ENCODE measurements around the gene GSTCD.
"Not testable (repeated sequence)": the region's sequence is repeated elsewhere in the genome, so short reads cannot be mapped to it uniquely, and the experiment has no call there.

GSTCD gene

GRCh38 chr4:105708181-105709080 is at the start of gene GSTCD, which contains the start of gene INTS12:
Gene GSTCD, plus strand, starts transcription at chr4:105708784. Its CDS starts 8,830 bp downstream, at chr4:105717614.
Gene INTS12, minus strand, starts transcription at chr4:105708689. Its CDS starts 8,684 bp downstream, at chr4:105700005.
- Mint-ChIP-seq H3K27me3 (no peaks in the 10 kb centered on the region), H3K36me3 (ENCODE audit: low read depth) (peaks cover 12% of the 10 kb centered on the region), H3K4me3 (peak within 1 kb of the TSS; percentile 99), H3K9me3 (no peaks in the 10 kb centered on the region), H3K27ac (peak within 1 kb of the TSS; percentile 97), H3K4me1 (peaks cover 35% of the 10 kb centered on the region)
- DNase-seq (peak; percentile 89), ATAC-seq (peak; percentile 98)

DNA sequence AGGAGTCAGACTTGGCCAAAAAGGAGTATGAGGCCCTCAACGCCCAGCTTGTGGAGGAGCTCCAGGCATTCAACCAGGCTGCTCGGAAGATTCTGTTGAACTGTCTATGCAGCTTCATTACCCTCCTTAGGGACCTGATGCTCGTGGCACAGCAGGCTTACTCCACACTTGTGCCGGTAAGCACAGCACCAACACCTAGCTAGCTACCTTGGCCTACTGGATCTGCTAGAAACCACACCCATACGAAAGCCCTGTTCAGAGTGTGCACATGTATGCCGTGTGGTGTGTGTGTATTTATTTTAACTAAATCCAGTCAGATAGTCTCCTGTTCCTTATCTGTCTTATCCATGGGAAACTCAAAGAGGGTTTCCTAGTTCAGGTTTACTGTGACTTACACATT is 49.4 kb upstream of the GSTCD start:
- Mint-ChIP-seq H3K4me1 (no peaks in the 10 kb centered on the region), H3K9me3 (no peaks in the 10 kb centered on the region), H3K36me3 (ENCODE audit: low read depth) (no peaks in the 10 kb centered on the region), H3K27me3 (peaks cover under 1% of the 10 kb centered on the region), H3K27ac (no peak overlapping the region), H3K4me3 (no peak overlapping the region)
- DNase-seq = no peak
- no peak for ATAC-seq

DNA sequence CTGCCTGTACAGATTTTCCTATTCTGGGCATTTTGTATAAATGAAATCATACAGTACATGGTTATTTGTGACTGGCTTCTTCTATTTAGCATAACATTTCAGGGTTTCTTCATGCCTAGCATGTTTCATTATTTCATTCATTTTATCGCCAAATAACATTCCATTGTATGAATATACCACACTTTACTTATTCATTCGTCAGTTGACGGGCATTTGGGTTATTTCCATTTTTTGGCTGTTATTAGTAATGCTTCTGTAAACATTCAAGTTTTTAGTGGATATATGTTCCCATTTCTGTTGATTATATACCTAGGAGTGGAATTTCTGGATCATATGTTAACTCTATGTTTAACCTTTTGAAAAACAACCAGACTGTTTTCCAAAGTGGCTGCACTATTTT is 47.6 kb upstream of the GSTCD start:
- no peak overlapping the region for H3K27ac Mint-ChIP-seq
- no peak for ATAC-seq
- DNase-seq = no peak
- no peaks in the 10 kb centered on the region for H3K36me3 Mint-ChIP-seq (ENCODE audit: low read depth)
- no peaks in the 10 kb centered on the region for H3K9me3 Mint-ChIP-seq
- peaks cover 7% of the 10 kb centered on the region for H3K27me3 Mint-ChIP-seq
- no peak overlapping the region for H3K4me3 Mint-ChIP-seq
- no peaks in the 10 kb centered on the region for H3K4me1 Mint-ChIP-seq

- Mint-ChIP-seq H3K36me3 (ENCODE audit: low read depth) (no peaks in the 10 kb centered on the region), H3K4me3 (no peak overlapping the region), H3K27me3 (peaks cover 7% of the 10 kb centered on the region), H3K9me3 (no peaks in the 10 kb centered on the region), H3K4me1 (no peaks in the 10 kb centered on the region), H3K27ac (no peak overlapping the region)
- ATAC-seq = no peak
- DNase-seq = no peak
Measured at GRCh38 chr4:105662935-105663675, 45.5 kb upstream of the GSTCD start.

GRCh38 chr4:105666693-105667092 is 41.9 kb upstream of the GSTCD start:
- Mint-ChIP-seq H3K4me1 (no peaks in the 10 kb centered on the region), H3K4me3 (no peak overlapping the region), H3K27ac (no peak overlapping the region), H3K27me3 (peaks cover 13% of the 10 kb centered on the region), H3K9me3 (no peaks in the 10 kb centered on the region), H3K36me3 (ENCODE audit: low read depth) (no peaks in the 10 kb centered on the region)
- ATAC-seq (no peak), DNase-seq (no peak)

- Mint-ChIP-seq H3K36me3 (ENCODE audit: low read depth) (no peaks in the 10 kb centered on the region), H3K9me3 (no peaks in the 10 kb centered on the region), H3K4me3 (no peak overlapping the region), H3K4me1 (no peaks in the 10 kb centered on the region), H3K27me3 (peaks cover 6% of the 10 kb centered on the region), H3K27ac (no peak overlapping the region)
- no peak for ATAC-seq
- DNase-seq = no peak
Measured at GRCh38 chr4:105670684-105671083, 37.9 kb upstream of the GSTCD start.

DNA sequence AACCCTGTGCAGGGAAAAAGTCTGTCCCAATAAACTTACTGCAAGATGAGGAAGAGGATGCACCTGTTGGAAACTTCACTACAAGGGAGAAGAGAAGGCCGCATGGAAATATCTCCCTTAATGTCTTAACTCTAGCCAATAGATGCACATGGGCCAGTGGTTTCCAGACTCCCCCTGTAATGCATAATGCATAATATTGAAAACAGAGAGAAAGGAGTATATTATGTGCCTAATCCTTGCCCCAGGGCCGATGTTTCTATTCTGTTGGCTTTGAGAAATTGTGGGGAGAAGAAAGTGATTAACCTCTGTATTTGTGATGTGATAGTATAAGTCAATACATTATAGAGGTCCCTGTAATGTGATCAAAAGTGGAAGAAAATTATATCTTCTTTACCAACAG is 37.3 kb upstream of the GSTCD start:
- Mint-ChIP-seq H3K4me3 (no peak overlapping the region), H3K27ac (no peak overlapping the region), H3K36me3 (ENCODE audit: low read depth) (no peaks in the 10 kb centered on the region), H3K4me1 (no peaks in the 10 kb centered on the region), H3K9me3 (no peaks in the 10 kb centered on the region), H3K27me3 (peaks cover 6% of the 10 kb centered on the region)
- ATAC-seq (no peak), DNase-seq (no peak)

DNA sequence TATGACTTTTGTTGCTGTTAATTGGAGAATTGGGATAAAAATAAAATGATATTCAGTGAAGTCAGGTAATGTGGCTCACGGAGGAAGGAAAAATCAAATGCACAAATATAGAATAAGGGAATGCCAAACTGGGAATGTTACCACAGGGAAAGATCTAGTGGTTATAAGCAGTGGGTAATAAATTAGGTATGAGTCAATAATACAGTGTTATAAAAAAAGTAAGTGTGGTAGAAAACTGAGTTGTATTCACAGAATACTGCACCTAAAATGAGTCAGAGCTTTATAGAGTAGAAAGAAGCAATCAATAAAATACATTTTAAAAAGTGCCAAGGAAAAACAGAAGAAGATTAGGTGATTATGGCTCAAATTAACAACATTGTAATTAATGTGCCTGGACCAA is 34.6 kb upstream of the GSTCD start:
- no peaks in the 10 kb centered on the region for H3K9me3 Mint-ChIP-seq
- no peak overlapping the region for H3K4me3 Mint-ChIP-seq
- DNase-seq (no peak), ATAC-seq (no peak)
- H3K27me3 Mint-ChIP-seq = peaks cover 6% of the 10 kb centered on the region
- no peak overlapping the region for H3K27ac Mint-ChIP-seq
- H3K36me3 Mint-ChIP-seq (ENCODE audit: low read depth) = no peaks in the 10 kb centered on the region
- H3K4me1 Mint-ChIP-seq = no peaks in the 10 kb centered on the region

GRCh38 chr4:105677709-105678108 is 30.9 kb upstream of the GSTCD start:
- Mint-ChIP-seq H3K4me1 (no peaks in the 10 kb centered on the region), H3K4me3 (no peak overlapping the region), H3K27me3 (no peaks in the 10 kb centered on the region), H3K9me3 (no peaks in the 10 kb centered on the region), H3K36me3 (ENCODE audit: low read depth) (peaks cover 7% of the 10 kb centered on the region), H3K27ac (no peak overlapping the region)
- DNase-seq (no peak), ATAC-seq (no peak)

DNA sequence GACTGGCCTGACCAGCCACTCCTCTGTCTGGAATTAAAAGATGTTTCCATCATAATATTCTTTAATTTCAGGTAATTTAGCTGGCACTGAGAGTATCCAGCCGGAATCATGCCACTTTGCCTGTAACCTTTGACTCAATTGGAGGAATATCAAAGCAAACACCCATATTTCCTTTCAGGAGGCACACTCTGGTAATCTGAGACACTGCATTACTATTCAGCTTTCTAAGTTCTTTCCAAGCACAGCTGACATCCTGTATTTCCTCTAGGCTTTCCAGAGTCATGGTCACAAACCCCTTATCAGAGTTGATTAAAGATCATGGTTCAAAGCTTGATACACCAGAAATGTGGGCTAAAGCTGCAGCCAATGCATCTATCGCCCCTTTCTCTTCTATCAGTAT is 29.4 kb upstream of the GSTCD start:
- Mint-ChIP-seq H3K36me3 (ENCODE audit: low read depth) (peaks cover 12% of the 10 kb centered on the region), H3K27ac (no peak overlapping the region), H3K4me3 (no peak overlapping the region), H3K4me1 (no peaks in the 10 kb centered on the region), H3K9me3 (no peaks in the 10 kb centered on the region), H3K27me3 (no peaks in the 10 kb centered on the region)
- ATAC-seq (no peak), DNase-seq (no peak)

DNA sequence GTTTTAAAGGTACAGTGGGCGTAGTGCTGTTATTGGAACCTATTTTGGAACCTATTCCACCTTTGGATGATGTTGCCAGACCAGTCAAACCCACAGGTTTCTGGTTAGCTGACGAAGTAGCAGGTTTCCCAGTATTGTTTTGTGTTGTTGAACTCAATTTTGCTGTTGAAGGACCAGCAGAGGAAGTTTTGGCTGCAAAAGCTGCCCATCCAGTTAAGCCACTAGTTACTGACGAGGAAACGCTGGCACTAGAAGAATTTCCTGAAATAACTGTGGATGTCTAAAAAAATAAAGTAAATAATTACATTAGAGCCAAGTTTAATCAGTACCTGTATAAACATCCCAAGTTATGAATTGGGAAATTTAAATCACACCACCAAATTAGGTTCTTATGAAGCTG is 25.5 kb upstream of the GSTCD start:
- no peak for DNase-seq
- H3K4me3 Mint-ChIP-seq = no peak overlapping the region
- H3K4me1 Mint-ChIP-seq = no peaks in the 10 kb centered on the region
- no peak overlapping the region for H3K27ac Mint-ChIP-seq
- no peaks in the 10 kb centered on the region for H3K27me3 Mint-ChIP-seq
- no peak for ATAC-seq
- peaks cover 22% of the 10 kb centered on the region for H3K36me3 Mint-ChIP-seq (ENCODE audit: low read depth)
- H3K9me3 Mint-ChIP-seq = no peaks in the 10 kb centered on the region

DNA sequence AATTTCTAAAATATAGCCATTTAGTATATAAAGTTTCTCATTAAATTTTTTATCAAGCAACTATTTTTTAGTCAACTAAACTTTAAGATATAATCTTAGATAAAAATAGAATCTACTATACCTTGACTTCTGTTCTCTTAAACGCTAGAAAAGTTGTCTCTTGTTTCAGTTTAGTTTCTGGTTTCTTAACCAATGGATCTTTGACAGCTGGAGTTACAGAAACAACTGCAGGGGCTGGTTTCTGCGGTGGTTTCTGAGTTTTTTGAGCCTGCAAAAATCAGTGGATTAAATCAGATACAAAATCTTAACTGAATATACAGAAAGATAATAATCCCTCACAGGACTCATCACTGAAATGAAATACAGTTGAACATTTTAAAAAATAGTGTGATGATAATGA is 22.0 kb upstream of the GSTCD start:
- Mint-ChIP-seq H3K27ac (no peak overlapping the region), H3K27me3 (no peaks in the 10 kb centered on the region), H3K4me1 (no peaks in the 10 kb centered on the region), H3K4me3 (no peak overlapping the region), H3K36me3 (ENCODE audit: low read depth) (peaks cover 32% of the 10 kb centered on the region), H3K9me3 (no peaks in the 10 kb centered on the region)
- DNase-seq (no peak), ATAC-seq (no peak)

DNA sequence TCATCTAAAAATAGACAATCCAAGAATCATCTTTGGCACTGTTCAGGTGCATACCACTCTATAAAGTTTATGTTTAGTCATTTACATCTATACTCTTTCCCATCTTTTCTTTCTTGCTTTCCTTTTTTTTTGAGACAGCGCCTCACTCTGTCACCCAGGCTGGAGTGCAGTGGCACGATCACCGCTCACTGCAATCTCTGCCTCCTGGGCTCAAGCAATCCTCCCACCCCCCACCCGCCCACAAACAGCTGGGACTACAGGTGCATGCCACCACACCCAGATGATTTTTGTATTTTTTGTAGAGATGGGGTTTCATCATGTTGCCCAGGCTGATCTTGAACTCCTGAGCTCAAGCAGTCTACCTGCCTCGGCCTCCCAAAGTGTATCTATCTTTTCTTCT is 13.8 kb upstream of the GSTCD start:
- not testable (repeated sequence) for H3K4me3 Mint-ChIP-seq, ATAC-seq, H3K27me3 Mint-ChIP-seq, H3K4me1 Mint-ChIP-seq, H3K27ac Mint-ChIP-seq, H3K9me3 Mint-ChIP-seq, DNase-seq
- H3K36me3 Mint-ChIP-seq (ENCODE audit: low read depth) = peaks cover 37% of the 10 kb centered on the region

- H3K36me3 Mint-ChIP-seq (ENCODE audit: low read depth) = peaks cover 35% of the 10 kb centered on the region
- H3K4me1 Mint-ChIP-seq, H3K27me3 Mint-ChIP-seq, DNase-seq, ATAC-seq, H3K27ac Mint-ChIP-seq, H3K4me3 Mint-ChIP-seq, H3K9me3 Mint-ChIP-seq: not testable (repeated sequence)
Measured at GRCh38 chr4:105695832-105696231, 12.8 kb upstream of the GSTCD start.

GRCh38 chr4:105698607-105699006 is 10.0 kb upstream of the GSTCD start:
- Mint-ChIP-seq H3K27me3 (no peaks in the 10 kb centered on the region), H3K4me3 (no peak overlapping the region), H3K4me1 (peaks cover 6% of the 10 kb centered on the region), H3K9me3 (no peaks in the 10 kb centered on the region), H3K27ac (no peak overlapping the region), H3K36me3 (ENCODE audit: low read depth) (peaks cover 29% of the 10 kb centered on the region)
- DNase-seq = no peak
- no peak for ATAC-seq
